Thyroid gland (tissue), 4 donors: Measurements from ENCODE around the gene BTBD16. TPM values are rescaled to one million over a fixed set of nuclear protein-coding genes. Genes with fewer than 3 reads are reported as not detected.

ENCODE experiments used
- DNase-seq, 2 donors: peaks; one replicate each; pipeline ENCODE4 v3.0.0-alpha.2; 2019
- H3K27ac ChIP-seq, 3 donors: fragments of 200-600 bp; sonication (generic); 1 replicate in 2 of 3; 2 replicates in 1 of 3; pipeline ENCODE4 v1.5.1; 2016 to 2019; ENCODE audit warnings: mild to moderate bottlenecking in 1 of 3, moderate library complexity in 1 of 3
- H3K27me3 ChIP-seq: fragments of 200-600 bp; sonication (generic); one replicate; pipeline ENCODE4 v1.5.1; 2019
- H3K36me3 ChIP-seq, 2 donors: fragments of 200-600 bp; sonication (generic); one replicate each; pipeline ENCODE4 v1.5.1; 2016 to 2019
- H3K4me1 ChIP-seq, 2 donors: fragments of 200-600 bp; sonication (generic); one replicate each; pipeline ENCODE4 v1.5.1; 2017 to 2019
- H3K4me3 ChIP-seq, 3 donors: fragments of 200-600 bp; sonication (generic); replicated peaks in 1 of 3; 1 replicate in 2 of 3; 2 replicates in 1 of 3; pipeline ENCODE4 v1.5.1; 2016; ENCODE audit warnings: mild to moderate bottlenecking in 1 of 3
- H3K9me3 ChIP-seq: fragments of 200-600 bp; sonication (generic); one replicate; pipeline ENCODE4 v1.5.1; 2017
- POLR2A ChIP-seq, 2 donors: fragments of 450-650 bp; IDR thresholded peaks; one replicate each; pipeline ENCODE4 v1.6.1; 2017; ENCODE audit warnings: antibody characterized with exemption in 2 of 2, mild to moderate bottlenecking in 2 of 2, moderate library complexity in 1 of 2
- WGBS, 2 donors: methylation state at CpG; one replicate each; pipeline ENCODE4 v1.1.5; 2017; 5-methylcytosine and 5-hydroxymethylcytosine counted together
- intact Hi-C: fragments of 100-400 bp; cut with DNase I; formaldehyde crosslinking; loops from one replicate; pipeline ENCODE4 v1.15.1; 2023
- total RNA-seq, 4 donors: library from RNA; depleted of rRNA; stranded (reverse); fragments of >200 nt; gene quantifications; one replicate each; pipeline ENCODE4 v1.2.3, GENCODE V29; 2016
- TF ChIP-seq, protein P1 (sequence below), 6 experiments: fragments of 200-600 bp in 3 of 6; fragments of 450-650 bp in 3 of 6; sonication (generic) in 3 of 6; IDR thresholded peaks; one replicate each; pipeline ENCODE4 v1.5.1; 2016 to 2019; ENCODE audit warnings: antibody characterized with exemption in 6 of 6, mild to moderate bottlenecking in 2 of 6, inconsistent platforms in 1 of 6, moderate library complexity in 1 of 6

Gene BTBD16
- total RNA-seq, 4 donors from 2014 or later: 0.11 TPM; not detected in 3

DNA sequence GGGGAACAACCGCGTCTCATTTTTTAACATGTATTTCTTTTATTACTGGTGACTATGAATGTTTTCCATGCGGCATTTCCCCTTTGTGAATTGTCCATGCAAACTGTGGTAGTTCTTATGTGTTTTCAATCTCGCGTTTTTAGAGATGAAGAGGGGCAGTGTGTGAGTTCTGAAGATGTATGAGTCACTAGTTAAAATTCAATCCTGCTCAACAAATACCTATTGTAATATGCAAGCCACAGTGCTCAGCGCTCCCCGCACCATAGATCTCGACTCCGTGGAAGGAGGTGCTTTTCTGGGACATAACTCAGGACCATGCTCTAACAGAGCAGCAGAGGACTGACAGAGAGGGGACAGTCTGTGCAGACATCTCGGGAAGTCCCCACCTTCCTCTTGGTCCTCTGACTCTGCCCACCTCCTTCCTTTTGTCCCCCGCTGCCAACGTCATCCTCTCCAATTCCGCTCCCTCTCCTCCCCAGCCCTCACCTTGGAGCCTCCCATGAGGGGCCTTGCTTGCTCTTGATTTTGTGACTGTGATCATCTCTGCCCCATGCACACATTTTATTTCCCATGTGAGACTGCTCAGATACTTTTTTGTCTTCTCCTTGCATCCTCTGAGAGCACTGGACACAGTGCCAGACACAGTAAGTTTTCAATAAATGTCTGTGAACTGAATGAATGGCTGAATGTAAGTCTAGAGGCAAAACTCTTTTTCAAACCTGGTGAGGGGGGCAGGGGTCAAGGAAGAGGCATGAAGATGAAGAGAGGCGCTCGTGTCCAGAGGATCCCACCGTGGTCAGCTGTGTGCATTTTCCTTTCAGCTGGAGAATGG lies 60.7 kb downstream of the BTBD16 start:
- Histone ChIP-seq H3K4me3 (no peak overlapping the region), H3K4me1 (no peaks in the 10 kb centered on the region), H3K27ac (no peak overlapping the region), H3K9me3 (no peaks in the 10 kb centered on the region), H3K27me3 (no peaks in the 10 kb centered on the region), H3K36me3 (no peaks in the 10 kb centered on the region)
- intact Hi-C loops: no loop called here
- no peak for DNase-seq
- 78 to 84% methylated on average over 16 of the region's 16 CpGs for WGBS, 2 donors
- no peak for TF ChIP-seq POLR2A (IDR thresholded peaks at IDR 0.05)
- TF ChIP-seq, protein P1, sequence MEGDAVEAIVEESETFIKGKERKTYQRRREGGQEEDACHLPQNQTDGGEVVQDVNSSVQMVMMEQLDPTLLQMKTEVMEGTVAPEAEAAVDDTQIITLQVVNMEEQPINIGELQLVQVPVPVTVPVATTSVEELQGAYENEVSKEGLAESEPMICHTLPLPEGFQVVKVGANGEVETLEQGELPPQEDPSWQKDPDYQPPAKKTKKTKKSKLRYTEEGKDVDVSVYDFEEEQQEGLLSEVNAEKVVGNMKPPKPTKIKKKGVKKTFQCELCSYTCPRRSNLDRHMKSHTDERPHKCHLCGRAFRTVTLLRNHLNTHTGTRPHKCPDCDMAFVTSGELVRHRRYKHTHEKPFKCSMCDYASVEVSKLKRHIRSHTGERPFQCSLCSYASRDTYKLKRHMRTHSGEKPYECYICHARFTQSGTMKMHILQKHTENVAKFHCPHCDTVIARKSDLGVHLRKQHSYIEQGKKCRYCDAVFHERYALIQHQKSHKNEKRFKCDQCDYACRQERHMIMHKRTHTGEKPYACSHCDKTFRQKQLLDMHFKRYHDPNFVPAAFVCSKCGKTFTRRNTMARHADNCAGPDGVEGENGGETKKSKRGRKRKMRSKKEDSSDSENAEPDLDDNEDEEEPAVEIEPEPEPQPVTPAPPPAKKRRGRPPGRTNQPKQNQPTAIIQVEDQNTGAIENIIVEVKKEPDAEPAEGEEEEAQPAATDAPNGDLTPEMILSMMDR (IDR thresholded peaks at IDR 0.05): no peak

DNA sequence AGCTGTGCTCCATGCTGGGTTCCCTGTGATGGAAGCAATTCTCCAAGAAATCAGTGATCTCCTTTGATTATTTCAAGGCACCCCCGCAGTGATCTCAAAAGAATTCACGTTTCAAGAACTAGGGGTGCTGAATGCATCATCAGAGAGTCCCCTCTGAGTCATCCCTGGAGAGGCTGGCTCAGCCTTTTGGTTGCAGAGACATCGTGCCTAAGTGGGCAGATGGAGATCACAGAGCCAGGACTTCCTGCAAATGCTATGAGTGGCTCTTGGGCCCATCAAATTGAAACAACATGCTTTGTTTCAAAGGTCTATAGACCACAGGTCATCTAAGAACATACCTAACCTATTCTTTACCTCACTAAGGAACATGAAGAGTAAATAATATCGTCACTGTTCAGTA lies 61.9 kb downstream of the BTBD16 start:
- 65 to 69% methylated on average over 4 of the region's 4 CpGs for WGBS, 2 donors
- Histone ChIP-seq H3K9me3 (no peaks in the 10 kb centered on the region), H3K4me1 (no peaks in the 10 kb centered on the region), H3K27ac (no peak overlapping the region), H3K36me3 (no peaks in the 10 kb centered on the region), H3K27me3 (no peaks in the 10 kb centered on the region), H3K4me3 (no peak overlapping the region)
- no peak for DNase-seq
- intact Hi-C loops: no loop called here
- TF ChIP-seq, protein P1 (IDR thresholded peaks at IDR 0.05): no peak
- no peak for TF ChIP-seq POLR2A (IDR thresholded peaks at IDR 0.05)

DNA sequence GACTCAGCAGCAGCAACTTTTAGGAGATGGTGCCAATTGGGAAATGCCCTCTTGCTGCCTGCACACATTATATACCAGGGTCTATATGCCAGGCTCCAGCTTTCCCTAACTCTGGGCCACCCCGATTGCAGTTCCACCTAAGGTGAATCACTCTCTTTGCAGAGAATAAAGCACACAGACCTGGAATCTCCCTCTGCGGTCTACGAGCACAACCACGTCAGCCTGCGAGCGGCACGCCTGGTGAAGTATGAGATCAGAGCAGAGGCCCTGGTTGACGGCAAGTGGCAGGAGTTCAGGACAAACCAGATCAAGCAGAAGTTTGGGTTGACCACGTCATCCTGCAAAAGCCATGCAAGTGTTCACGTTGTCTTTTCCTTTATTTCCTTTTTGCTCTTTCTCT lies 65.2 kb downstream of the BTBD16 start:
- Histone ChIP-seq H3K9me3 (no peaks in the 10 kb centered on the region), H3K27me3 (no peaks in the 10 kb centered on the region), H3K4me3 (no peak overlapping the region), H3K4me1 (peaks cover 0 to 2% of the 10 kb centered on the region in 2 donors), H3K36me3 (no peaks in the 10 kb centered on the region), H3K27ac (no peak overlapping the region)
- intact Hi-C loops: no loop called here
- no peak for DNase-seq
- TF ChIP-seq, protein P1 (IDR thresholded peaks at IDR 0.05): no peak
- TF ChIP-seq POLR2A (IDR thresholded peaks at IDR 0.05): no peak
- 88 to 91% methylated on average over 10 of the region's 10 CpGs for WGBS, 2 donors

DNA sequence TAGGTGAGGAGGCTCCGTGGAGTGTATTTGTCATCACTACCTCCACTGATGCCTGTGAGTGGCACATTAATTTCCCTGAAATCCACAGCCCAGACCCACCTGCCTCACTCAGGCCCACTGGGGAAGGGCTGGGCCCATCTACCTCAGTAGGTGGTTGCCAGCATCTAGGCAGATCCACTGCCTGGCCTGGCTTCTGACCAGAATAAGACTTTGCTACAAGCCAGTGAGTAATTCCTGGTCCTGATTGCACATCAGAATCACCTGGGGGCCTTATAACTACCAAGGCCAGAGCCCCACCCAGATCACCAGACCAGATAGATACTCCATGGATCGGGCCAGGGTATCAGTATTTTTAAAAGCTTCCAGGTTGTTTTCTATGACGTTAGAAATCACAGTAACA lies 65.9 kb downstream of the BTBD16 start:
- peaks cover 0 to 6% of the 10 kb centered on the region in 2 donors for H3K4me1 ChIP-seq
- no peak overlapping the region for H3K27ac ChIP-seq
- no peaks in the 10 kb centered on the region for H3K9me3 ChIP-seq
- no peaks in the 10 kb centered on the region for H3K36me3 ChIP-seq
- 71 to 75% methylated on average over 3 of the region's 3 CpGs for WGBS, 2 donors
- no peak overlapping the region for H3K4me3 ChIP-seq
- intact Hi-C loops: no loop called here
- DNase-seq: no peak
- TF ChIP-seq, protein P1 (IDR thresholded peaks at IDR 0.05): no peak
- no peak for TF ChIP-seq POLR2A (IDR thresholded peaks at IDR 0.05)
- H3K27me3 ChIP-seq: no peaks in the 10 kb centered on the region

DNA sequence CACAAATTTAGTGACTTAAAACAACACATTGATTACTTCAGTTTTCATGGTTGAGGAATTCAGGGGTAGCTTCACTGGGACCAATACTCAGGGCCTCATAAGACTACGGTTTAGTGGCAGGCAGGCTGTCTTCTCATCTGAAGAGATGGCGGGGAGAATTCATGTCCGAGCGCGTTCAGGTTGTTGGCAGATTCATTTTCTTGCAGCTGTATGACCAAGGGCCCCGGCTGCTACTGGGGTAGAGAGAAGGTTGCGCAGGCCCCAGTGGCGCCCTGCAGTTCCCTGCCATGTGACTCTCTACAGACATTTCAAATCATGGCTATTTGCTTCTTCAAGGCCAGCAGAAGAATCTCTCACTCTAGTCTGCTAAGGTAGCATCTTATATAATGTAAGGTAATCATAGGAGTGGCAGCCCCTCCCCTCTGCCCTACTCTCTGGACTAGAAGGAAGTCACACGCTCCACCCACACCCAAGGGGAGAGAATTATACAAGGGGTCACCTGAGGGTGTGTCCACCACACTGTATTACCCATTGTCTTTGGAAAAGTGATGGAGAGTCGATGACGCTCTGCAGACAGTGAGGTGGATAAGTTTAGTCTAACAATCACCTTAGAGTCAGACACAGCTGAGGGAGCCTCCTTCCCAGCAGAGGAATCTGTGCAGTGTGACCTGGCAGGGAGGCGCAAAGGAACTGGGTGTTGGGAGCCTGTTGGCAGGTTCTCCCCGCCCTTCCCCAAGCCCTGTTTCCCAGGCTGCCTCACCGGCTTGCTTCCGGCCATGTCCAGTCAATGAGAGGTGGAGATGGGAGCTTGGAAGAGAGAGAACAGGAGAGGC lies 67.7 kb downstream of the BTBD16 start:
- Histone ChIP-seq H3K4me3 (no peak overlapping the region), H3K27ac (no peak overlapping the region), H3K27me3 (no peaks in the 10 kb centered on the region), H3K36me3 (no peaks in the 10 kb centered on the region), H3K9me3 (no peaks in the 10 kb centered on the region), H3K4me1 (peaks cover 0 to 6% of the 10 kb centered on the region in 2 donors)
- 87 to 89% methylated on average over 15 of the region's 15 CpGs for WGBS, 2 donors
- intact Hi-C loops: no loop called here
- TF ChIP-seq, protein P1 (IDR thresholded peaks at IDR 0.05): no peak
- no peak for TF ChIP-seq POLR2A (IDR thresholded peaks at IDR 0.05)
- no peak for DNase-seq
